ENCODE measurements around the gene SLIT3.
A peak's percentile ranks its signal among the peaks of the same experiment; 100 is the strongest.

The SLIT3 gene

GRCh38 chr5:169119288-169120048, 181.5 kb downstream of the SLIT3 start:
- no peak overlapping the region for H3K4me3 ChIP-seq (ENCODE audit: low read depth, low read length)
- no peaks in the 10 kb centered on the region; the same call in none of the 2 replicates for H3K36me3 ChIP-seq
- peaks cover 40% of the 10 kb centered on the region for H3K4me1 ChIP-seq
- TF ChIP-seq CTCF (IDR thresholded peaks at IDR 0.05; ENCODE audit: low read depth, low read length) = no peak
- H3K9me3 ChIP-seq = no peaks in the 10 kb centered on the region
- DNase-seq = no peak
- H3K27me3 ChIP-seq = no peaks in the 10 kb centered on the region

GRCh38 chr5:169116961-169117461, 183.9 kb downstream of the SLIT3 start:
- DNase-seq = peak; percentile 71
- Histone ChIP-seq H3K4me1 (peaks cover 47% of the 10 kb centered on the region), H3K36me3 (no peaks in the 10 kb centered on the region), H3K27me3 (no peaks in the 10 kb centered on the region), H3K9me3 (no peaks in the 10 kb centered on the region), H3K4me3 (ENCODE audit: low read depth, low read length) (no peak overlapping the region)
- peak; percentile 72 for TF ChIP-seq CTCF (IDR thresholded peaks at IDR 0.05; ENCODE audit: low read depth, low read length)

GRCh38 chr5:169115461-169116124, 185.3 kb downstream of the SLIT3 start:
- TF ChIP-seq CTCF (IDR thresholded peaks at IDR 0.05; ENCODE audit: low read depth, low read length) = no peak
- no peak overlapping the region for H3K4me3 ChIP-seq (ENCODE audit: low read depth, low read length)
- DNase-seq = peak; percentile 74
- H3K4me1 ChIP-seq = peaks cover 47% of the 10 kb centered on the region
- no peaks in the 10 kb centered on the region for H3K9me3 ChIP-seq
- H3K27me3 ChIP-seq = no peaks in the 10 kb centered on the region
- no peaks in the 10 kb centered on the region for H3K36me3 ChIP-seq

- H3K36me3 ChIP-seq = no peaks in the 10 kb centered on the region
- no peaks in the 10 kb centered on the region for H3K27me3 ChIP-seq
These were observed 186.4 kb downstream of the SLIT3 start for GRCh38 chr5:169114466-169115065.

GRCh38 chr5:169112016-169112415, 188.9 kb downstream of the SLIT3 start:
- no peaks in the 10 kb centered on the region for H3K27me3 ChIP-seq
- H3K4me1 ChIP-seq = peaks cover 39% of the 10 kb centered on the region
- H3K36me3 ChIP-seq = no peaks in the 10 kb centered on the region; the same call in 1 of the 2 replicates
- no peak overlapping the region for H3K4me3 ChIP-seq (ENCODE audit: low read depth, low read length)
- DNase-seq = no peak
- no peak for TF ChIP-seq CTCF (IDR thresholded peaks at IDR 0.05; ENCODE audit: low read depth, low read length)
- H3K9me3 ChIP-seq = no peaks in the 10 kb centered on the region

More at GRCh38 chr5:169114466-169115065, 186.4 kb downstream of the SLIT3 start:
- DNase-seq = peak; percentile 41
- no peak for TF ChIP-seq CTCF (IDR thresholded peaks at IDR 0.05; ENCODE audit: low read depth, low read length)
- H3K4me1 ChIP-seq = peaks cover 39% of the 10 kb centered on the region
- H3K4me3 ChIP-seq (ENCODE audit: low read depth, low read length) = no peak overlapping the region
- no peaks in the 10 kb centered on the region for H3K9me3 ChIP-seq

All from BE2C (cell line).